HG03439 (cell line): ENCODE measurements around the gene BICD2.

Source experiments
- ATAC-seq: cut with Tn5 transposase; IDR thresholded peaks from one replicate; pipeline ENCODE4 v1.9.1; 2021; ENCODE audit warnings: mild to moderate bottlenecking, moderate library complexity; ENCODE audit not compliant: unreplicated experiment

The BICD2 gene

DNA sequence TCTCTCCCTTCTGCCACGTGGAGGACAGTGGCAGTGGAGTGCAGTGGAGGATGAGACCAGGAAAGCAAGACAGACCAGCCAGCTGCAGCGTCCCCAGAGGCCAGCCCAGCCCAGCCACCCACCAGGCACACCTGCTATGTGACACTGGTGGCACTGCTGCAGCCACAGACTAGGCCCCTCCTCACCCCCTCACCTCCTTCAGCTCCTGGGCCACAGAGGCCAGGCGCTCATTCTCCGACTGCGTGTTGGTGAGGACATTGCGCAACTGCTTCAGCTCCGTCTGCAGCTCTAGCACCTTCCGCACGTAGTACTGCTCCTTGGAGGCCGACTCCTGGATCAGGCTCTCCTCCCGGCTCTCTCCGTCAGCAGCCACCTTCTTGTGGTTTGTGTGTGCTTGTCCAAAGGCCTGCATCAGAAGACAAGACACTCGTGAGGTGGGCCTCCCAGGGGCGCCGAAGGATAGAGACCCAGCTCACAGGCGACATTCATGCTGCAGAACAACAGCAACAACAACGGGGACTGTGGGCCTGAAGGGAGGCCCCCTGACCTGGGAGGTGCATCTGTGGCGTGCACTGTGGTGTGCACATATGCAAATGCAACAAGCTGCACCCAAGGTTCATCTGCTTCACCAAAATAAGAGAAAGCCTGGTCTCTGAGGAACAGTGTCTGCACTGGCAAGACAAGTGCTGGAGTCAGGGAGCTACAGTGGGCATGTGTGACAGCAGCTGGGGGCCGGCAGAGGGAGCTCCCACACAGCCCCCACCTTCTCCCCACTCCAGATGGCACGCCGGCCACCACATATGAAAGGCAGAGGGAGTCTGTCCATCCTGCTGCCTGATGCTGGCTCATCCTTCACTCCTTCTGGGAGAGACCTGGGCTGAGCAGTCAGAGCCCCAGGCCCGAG, 35.5 kb downstream of the BICD2 start:
- peak; percentile 68 for ATAC-seq

- no peak for ATAC-seq
These were observed 36.6 kb downstream of the BICD2 start for GRCh38 chr9:92727716-92728700.

DNA sequence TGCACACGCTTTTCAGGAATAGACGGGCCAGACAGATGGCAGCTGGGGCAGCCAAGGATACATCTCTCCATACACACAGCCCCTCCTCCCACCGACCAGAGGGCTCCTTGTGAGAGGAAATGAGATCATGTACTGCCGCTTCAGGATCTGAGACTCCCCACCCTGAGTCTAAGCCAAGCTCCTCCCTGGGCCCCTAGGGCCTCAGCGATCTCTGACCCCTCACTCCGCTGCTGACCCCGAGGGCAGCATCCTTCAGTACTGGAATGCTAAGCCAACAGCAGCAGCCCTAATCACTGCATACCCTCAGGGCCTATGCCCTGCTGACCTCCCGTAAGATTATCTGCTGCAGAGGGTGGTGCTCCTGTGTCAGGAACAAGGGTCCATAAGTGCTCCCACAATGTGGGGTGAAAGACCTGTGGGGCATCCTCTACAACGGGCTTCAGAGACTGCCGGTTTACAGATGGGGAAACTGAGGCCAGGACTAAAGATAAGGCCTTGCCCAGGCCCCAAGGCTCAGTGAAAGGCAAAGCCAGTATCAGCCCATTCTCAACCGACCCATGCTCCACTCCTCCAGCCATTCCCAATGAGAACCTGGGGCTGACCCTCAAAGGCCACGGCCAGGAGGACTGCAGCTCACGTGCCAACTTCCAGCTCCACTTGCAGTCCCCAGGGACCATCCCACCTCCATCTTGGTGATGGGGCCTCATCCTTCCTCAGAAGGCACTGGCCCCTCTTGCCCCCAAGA, 37.5 kb downstream of the BICD2 start:
- no peak for ATAC-seq

DNA sequence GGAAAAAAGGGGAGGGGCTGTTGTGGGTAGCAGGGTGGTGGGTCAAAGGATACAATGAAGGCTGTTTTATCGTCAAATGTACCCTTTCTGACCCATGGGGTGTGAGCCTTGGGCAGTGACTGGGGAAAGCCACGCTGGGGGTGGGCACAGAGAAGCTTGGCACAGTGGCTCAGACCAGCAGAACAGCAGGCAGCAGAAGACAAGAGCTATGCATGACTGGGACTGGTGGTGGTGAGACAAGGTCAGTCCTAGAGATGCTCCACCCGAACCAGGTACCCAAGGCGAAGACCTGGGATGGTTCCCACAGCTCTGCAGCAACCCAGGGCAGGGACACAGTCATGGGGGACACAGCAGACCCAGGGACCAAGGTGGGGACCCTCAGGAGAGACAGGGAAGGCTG, 38.3 kb downstream of the BICD2 start:
- no peak for ATAC-seq

- ATAC-seq: no peak
These were observed 38.9 kb downstream of the BICD2 start for GRCh38 chr9:92725766-92726165.

DNA sequence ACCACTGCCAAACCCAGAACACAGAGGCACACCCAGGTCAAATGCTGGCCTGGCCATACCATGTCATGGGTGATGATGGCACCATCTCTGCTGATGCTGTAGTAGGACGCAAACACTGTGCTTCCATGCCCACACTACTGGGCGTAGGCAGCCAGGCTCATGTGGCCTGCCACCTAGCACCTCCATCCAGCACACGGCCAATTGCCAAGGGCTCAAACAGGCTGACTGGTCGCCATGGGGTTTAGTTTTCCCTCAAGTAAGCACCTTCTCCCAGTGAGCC, 39.4 kb downstream of the BICD2 start:
- no peak for ATAC-seq

GRCh38 chr9:92724528-92725265, 39.9 kb downstream of the BICD2 start:
- ATAC-seq: no peak

DNA sequence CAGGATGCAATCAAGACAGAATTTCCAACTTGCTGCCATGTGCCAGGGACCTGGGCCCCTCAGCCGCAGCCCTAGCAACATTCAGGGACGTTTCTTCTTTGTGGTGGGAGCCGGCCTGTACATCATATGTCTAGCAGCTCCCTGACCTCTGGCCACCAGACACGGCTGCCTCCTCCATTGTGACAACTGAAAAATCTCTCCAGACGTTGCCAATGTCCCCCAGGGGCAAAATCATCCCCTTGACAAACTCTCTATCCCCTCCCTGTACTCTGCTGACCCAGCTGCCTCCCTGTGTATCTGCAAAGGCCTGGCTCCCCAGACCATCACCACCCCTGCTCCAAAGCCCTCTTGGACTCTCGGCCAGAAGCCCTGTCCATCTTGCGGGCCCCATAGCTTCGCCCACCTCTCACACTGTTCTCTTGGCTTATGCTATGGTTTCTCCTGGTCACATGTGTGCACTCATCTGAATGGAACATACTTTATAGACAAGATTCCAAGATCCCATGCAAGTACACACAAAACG, 40.8 kb downstream of the BICD2 start:
- no peak for ATAC-seq

DNA sequence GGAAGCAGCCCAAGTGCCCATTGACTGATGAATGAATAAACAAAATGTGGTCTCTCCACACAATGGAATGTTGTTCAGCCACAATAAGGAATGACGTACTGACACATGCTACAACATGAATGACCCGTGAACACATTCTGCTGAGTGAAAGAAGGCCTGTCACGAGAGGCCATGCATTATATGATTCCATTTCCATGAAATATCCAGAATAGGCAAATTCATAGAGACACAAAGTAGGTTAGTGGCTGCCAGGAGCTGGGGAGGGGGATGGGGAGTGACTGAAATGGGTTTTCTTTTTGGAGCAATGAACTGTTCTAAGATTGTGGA, 41.4 kb downstream of the BICD2 start:
- ATAC-seq: no peak

DNA sequence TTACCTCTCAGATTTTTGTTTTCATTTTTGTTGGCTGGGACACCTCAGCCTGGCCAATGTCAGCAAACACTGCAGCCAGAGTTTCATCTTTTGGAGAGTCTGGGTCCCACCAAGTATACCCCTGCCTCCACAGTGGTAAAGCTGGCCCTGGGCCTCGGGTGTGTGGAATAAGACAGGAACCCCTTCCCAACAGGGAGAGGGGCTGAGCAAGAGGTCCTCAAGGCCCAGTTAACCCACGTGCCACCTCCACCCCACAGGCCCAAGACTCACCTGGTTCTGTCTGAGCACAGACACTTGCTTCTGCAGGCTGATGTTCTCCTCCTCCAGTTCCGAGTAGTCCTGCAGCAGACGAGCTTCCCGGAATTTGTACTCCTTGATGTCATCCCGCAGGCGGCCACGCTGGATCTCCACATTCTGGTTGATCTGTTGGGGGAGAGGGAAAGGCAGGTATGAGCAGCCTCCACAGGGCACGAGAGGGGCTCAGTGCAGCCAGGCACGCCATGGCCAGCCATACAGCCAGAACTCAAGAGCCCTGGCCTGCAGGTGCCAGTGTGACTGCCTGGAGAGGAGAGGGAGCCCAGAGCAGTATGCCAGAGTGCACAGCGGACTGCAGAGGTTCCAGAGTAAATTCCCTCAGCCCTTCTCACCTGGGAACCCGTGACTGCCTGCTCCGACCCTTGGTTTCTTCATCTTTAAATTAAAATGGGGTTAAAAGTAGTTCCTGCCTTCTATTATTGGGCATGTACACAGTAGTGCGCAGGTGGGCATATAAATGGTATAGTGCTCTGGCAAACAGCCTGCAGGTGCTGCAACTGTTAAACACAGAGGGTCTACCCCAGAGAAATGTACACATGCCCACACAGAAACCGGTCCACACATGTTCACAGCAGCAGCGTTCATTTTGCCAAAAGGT, 42.0 kb downstream of the BICD2 start:
- ATAC-seq: no peak

GRCh38 chr9:92721548-92721947, 43.1 kb downstream of the BICD2 start:
- ATAC-seq: no peak

DNA sequence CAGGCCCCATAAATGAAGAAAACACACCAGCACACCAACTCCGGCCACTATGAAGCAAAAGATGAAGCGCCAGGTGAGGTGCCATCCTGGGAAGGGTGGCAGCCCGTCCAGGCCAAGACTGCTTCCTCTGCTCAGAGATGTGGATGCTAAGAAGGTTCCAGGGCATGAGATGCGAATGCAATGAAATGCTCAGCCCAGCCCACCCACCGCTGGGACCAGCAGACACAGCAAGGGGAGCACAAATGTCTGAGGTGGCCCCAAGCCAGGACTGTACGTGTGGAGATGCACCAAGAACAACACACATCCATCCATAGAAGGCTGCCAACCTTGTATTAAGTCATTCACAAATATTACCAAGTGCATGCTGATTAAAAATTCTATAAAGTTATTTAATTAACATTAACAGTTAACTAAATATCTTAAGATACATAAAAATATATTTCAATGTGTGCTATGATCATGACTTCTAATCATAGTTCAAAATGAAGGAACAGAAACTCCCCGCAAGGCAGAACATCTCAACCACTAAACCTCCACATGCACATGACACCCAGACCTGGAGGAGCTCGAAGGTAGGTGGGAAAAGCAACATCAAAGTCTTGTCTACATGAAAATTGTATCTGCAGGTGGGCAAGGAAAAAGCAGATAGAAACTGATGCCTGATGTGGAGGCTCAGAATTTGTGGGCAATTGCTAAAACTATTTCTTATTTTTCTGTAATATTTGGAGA, 43.7 kb downstream of the BICD2 start:
- no peak for ATAC-seq

DNA sequence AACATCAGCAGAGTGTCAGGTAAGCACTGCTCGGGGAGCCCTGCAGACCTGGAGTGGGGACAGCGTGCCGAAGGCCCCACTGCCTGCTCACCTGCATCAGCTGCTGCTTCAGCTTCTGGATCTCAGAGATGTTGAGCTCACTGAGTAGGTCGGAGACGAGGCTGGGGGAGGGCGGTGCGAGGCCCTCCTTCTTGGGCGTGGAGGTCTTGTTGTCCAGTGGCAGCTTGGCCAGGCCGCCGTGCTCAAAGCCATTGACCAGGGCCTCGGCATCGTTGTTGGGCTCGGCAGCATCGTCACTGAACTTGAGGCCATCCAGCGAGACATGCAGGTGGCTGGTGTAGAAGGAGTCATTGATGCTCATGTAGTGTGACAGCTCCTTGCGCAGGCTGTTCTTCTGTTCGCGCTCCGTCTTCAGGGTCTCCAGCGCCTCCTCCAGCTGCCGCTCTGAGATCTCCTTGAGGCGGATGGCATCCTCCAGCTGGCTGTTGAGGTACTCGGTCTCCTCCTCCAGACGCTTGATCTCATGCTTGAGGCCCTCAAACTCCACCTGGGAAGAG, 44.3 kb downstream of the BICD2 start:
- ATAC-seq: no peak

DNA sequence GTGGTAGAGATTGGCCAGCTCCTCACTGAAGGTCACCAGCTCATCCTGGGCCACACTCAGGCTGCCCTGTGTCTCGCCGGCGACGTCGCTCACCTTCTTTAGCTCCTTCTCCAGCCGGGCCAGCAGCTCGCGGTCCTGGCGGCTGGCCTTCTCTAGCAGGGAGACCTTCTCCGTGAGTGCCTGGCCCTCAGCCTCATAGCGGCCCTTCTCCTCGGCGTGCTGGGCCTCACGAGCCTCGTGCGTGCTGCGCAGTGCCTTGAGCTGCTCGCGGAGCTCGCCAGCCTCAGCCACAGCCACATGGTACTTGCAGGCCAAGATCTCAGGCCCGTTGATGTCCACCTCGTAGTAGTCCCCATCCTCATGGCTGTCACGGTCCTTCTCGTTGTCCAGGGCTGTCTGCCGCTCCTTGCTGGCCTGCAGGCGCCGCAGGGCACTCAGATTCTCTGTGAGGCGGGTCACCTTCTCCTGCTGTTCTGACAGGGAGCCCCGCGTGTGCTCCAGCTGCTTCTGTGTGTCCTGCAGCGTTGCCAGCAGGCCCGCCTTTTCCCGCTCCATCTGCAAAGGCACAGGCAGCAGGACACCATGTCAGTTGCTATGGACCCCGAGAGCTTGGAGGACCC, 45.5 kb downstream of the BICD2 start:
- no peak for ATAC-seq

- no peak for ATAC-seq
These were observed 46.3 kb downstream of the BICD2 start for GRCh38 chr9:92718086-92719001.

GRCh38 chr9:92717201-92718085, 47.2 kb downstream of the BICD2 start:
- no peak for ATAC-seq
